ENCODE data around the gene ISG20L2.

- no peak for TF ChIP-seq EZH2 (IDR thresholded peaks at IDR 0.05; ENCODE audit: borderline replicate concordance, low read length)
- TF ChIP-seq CTCF (conservative IDR thresholded peaks at IDR 0.05 in 1 of 2, IDR thresholded peaks at IDR 0.05 in 1 of 2; ENCODE audit: extremely low read depth in 1 of 2, insufficient read depth in 1 of 2, low read depth in 1 of 2, low read length in 2 of 2), result no peak
These were observed 27.6 kb downstream of the ISG20L2 start for GRCh38 chr1:156700736-156701531.
